Endometrial microvascular endothelial cells (primary cell): Measurements from ENCODE around the gene SMIM15. TPM values are rescaled to one million over a fixed set of nuclear protein-coding genes. Genes with fewer than 3 reads are reported as not detected.

Source experiments
- in situ Hi-C: cut with HindIII; loops from 2 replicates; pipeline ENCODE4 v1.10.0; 2017; ENCODE audit warnings: low sequenced_read_pairs, low pct_unique_long_range_greater_than_20kb; ENCODE audit errors: inconsistent ontology term
- total RNA-seq: library from RNA; depleted of rRNA; stranded (reverse); fragments of >200 nt; gene quantifications from one replicate; pipeline ENCODE4 v1.2.3, GENCODE V29; 2015; ENCODE audit errors: inconsistent ontology term

The SMIM15 gene
- total RNA-seq, 1 donor from 2014 or later, result 62.5 TPM

GRCh38 chr5:61162832-61163567, 732 bp upstream of the SMIM15 start:
- in situ Hi-C loops, result no loop called here

GRCh38 chr5:61160497-61160896, 1.8 kb downstream of the SMIM15 start:
- in situ Hi-C loops, result no loop called here

GRCh38 chr5:61159836-61160235, 2.4 kb downstream of the SMIM15 start:
- in situ Hi-C loops, result no loop called here

- in situ Hi-C loops, result no loop called here
Measured at GRCh38 chr5:61159070-61159469, 3.2 kb downstream of the SMIM15 start.

- in situ Hi-C loops, result no loop called here
Measured at GRCh38 chr5:61151893-61152292, 10.4 kb downstream of the SMIM15 start.

- in situ Hi-C loops, result no loop called here
Measured at GRCh38 chr5:61148515-61148914, 13.8 kb downstream of the SMIM15 start.

GRCh38 chr5:61142811-61143210, 19.5 kb downstream of the SMIM15 start:
- in situ Hi-C loops, result no loop called here

- in situ Hi-C loops, result no loop called here
Measured at GRCh38 chr5:61142391-61142790, 19.9 kb downstream of the SMIM15 start.

GRCh38 chr5:61141801-61142200, 20.5 kb downstream of the SMIM15 start:
- in situ Hi-C loops, result no loop called here

- in situ Hi-C loops, result no loop called here
Measured at GRCh38 chr5:61139931-61140330, 22.3 kb downstream of the SMIM15 start.

- in situ Hi-C loops, result no loop called here
Measured at GRCh38 chr5:61139094-61139873, 23.0 kb downstream of the SMIM15 start.

- in situ Hi-C loops, result no loop called here
Measured at GRCh38 chr5:61137835-61138234, 24.4 kb downstream of the SMIM15 start.

GRCh38 chr5:61132559-61132958, 29.7 kb downstream of the SMIM15 start:
- in situ Hi-C loops, result no loop called here

- in situ Hi-C loops, result no loop called here
Measured at GRCh38 chr5:61130289-61130688, 32.0 kb downstream of the SMIM15 start.

GRCh38 chr5:61123145-61123544, 39.1 kb downstream of the SMIM15 start:
- in situ Hi-C loops, result no loop called here

- in situ Hi-C loops, result no loop called here
Measured at GRCh38 chr5:61120534-61120933, 41.7 kb downstream of the SMIM15 start.

GRCh38 chr5:61119066-61119465, 43.2 kb downstream of the SMIM15 start:
- in situ Hi-C loops, result no loop called here

- in situ Hi-C loops, result no loop called here
Measured at GRCh38 chr5:61115968-61116367, 46.3 kb downstream of the SMIM15 start.

- in situ Hi-C loops, result no loop called here
Measured at GRCh38 chr5:61114441-61114840, 47.8 kb downstream of the SMIM15 start.
